Measurements from ENCODE around the gene INSC. TPM values are rescaled to one million over a fixed set of nuclear protein-coding genes. Genes with fewer than 3 reads are reported as not detected.

Gene INSC
- total and polyA plus RNA-seq, 8 donors = 0.34 to 1.1 (median 0.57) TPM

- Histone ChIP-seq H3K27me3 (no peaks in the 10 kb centered on the region), H3K27ac (no peak overlapping the region), H3K9me3 (no peaks in the 10 kb centered on the region), H3K4me3 (no peak overlapping the region), H3K36me3 (no peaks in the 10 kb centered on the region), H3K4me1 (no peaks in the 10 kb centered on the region)
- TF ChIP-seq CTCF (IDR thresholded peaks at IDR 0.05) = no peak
- intact Hi-C loops (cut with DNase I) = no loop called here
- no peak for DNase-seq
- ATAC-seq = no peak
Observed at GRCh38 chr11:15091625-15092024, 23.1 kb upstream of the INSC start.

GRCh38 chr11:15093432-15093831, 21.3 kb upstream of the INSC start:
- Histone ChIP-seq H3K9me3 (no peaks in the 10 kb centered on the region), H3K27ac (no peak overlapping the region), H3K4me3 (no peak overlapping the region), H3K4me1 (no peaks in the 10 kb centered on the region), H3K36me3 (no peaks in the 10 kb centered on the region), H3K27me3 (no peaks in the 10 kb centered on the region)
- DNase-seq = no peak
- ATAC-seq = no peak
- intact Hi-C loops (cut with DNase I) = no loop called here
- TF ChIP-seq CTCF (IDR thresholded peaks at IDR 0.05) = no peak

- H3K4me3 ChIP-seq = no peak overlapping the region
- ATAC-seq = no peak
- H3K36me3 ChIP-seq = no peaks in the 10 kb centered on the region
- DNase-seq = no peak
- H3K27me3 ChIP-seq = no peaks in the 10 kb centered on the region
- TF ChIP-seq CTCF (IDR thresholded peaks at IDR 0.05) = no peak
- H3K9me3 ChIP-seq = no peaks in the 10 kb centered on the region
- intact Hi-C loops (cut with DNase I) = no loop called here
- no peak overlapping the region for H3K27ac ChIP-seq
- H3K4me1 ChIP-seq = no peaks in the 10 kb centered on the region
Observed at GRCh38 chr11:15095736-15096228, 18.9 kb upstream of the INSC start.

GRCh38 chr11:15097411-15097810, 17.3 kb upstream of the INSC start:
- TF ChIP-seq CTCF (IDR thresholded peaks at IDR 0.05) = no peak
- H3K9me3 ChIP-seq = no peaks in the 10 kb centered on the region
- no peaks in the 10 kb centered on the region for H3K36me3 ChIP-seq
- intact Hi-C loops (cut with DNase I) = no loop called here
- no peak overlapping the region for H3K27ac ChIP-seq
- DNase-seq (no peak), ATAC-seq (no peak)
- H3K4me3 ChIP-seq = no peak overlapping the region
- no peaks in the 10 kb centered on the region for H3K27me3 ChIP-seq
- no peaks in the 10 kb centered on the region for H3K4me1 ChIP-seq

- TF ChIP-seq CTCF (IDR thresholded peaks at IDR 0.05) = no peak
- ATAC-seq (no peak), DNase-seq (no peak)
- Histone ChIP-seq H3K4me1 (no peaks in the 10 kb centered on the region), H3K27me3 (no peaks in the 10 kb centered on the region), H3K9me3 (no peaks in the 10 kb centered on the region), H3K4me3 (no peak overlapping the region), H3K27ac (no peak overlapping the region), H3K36me3 (no peaks in the 10 kb centered on the region)
- intact Hi-C loops (cut with DNase I) = no loop called here
Observed at GRCh38 chr11:15099267-15099666, 15.5 kb upstream of the INSC start.

Data from left lung (tissue), 10 donors.